ENCODE measurements around the gene DLG2. TPM values are rescaled to one million over a fixed set of nuclear protein-coding genes. Genes with fewer than 3 reads are reported as not detected.

DLG2 gene
- total and polyA plus RNA-seq, 2 of the 8 experiments (the other 6 are each of a cell fraction or from before 2014, with no cell fraction given) = 1.7 to 14.3 TPM

DNA sequence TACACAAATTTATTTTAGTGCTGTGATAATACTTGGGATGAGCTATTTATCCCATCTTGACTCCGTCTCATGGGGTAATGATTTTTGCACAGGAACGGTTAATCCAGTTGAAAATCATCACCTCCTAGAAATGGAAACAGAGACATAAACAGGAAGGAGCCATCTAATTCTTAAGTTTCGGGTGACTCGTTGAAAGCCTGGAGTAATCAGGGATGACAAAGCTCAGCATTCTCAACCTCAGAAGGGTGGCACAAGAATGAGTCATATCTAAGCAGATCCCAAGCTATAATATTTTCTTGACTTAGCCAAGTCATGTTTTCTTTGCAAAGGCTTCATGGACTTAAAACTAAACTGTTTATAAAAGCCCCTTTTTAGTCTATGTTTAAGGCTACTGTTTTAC lies 2060.2 kb downstream of the DLG2 start (continued):
- TF ChIP-seq, protein P1, sequence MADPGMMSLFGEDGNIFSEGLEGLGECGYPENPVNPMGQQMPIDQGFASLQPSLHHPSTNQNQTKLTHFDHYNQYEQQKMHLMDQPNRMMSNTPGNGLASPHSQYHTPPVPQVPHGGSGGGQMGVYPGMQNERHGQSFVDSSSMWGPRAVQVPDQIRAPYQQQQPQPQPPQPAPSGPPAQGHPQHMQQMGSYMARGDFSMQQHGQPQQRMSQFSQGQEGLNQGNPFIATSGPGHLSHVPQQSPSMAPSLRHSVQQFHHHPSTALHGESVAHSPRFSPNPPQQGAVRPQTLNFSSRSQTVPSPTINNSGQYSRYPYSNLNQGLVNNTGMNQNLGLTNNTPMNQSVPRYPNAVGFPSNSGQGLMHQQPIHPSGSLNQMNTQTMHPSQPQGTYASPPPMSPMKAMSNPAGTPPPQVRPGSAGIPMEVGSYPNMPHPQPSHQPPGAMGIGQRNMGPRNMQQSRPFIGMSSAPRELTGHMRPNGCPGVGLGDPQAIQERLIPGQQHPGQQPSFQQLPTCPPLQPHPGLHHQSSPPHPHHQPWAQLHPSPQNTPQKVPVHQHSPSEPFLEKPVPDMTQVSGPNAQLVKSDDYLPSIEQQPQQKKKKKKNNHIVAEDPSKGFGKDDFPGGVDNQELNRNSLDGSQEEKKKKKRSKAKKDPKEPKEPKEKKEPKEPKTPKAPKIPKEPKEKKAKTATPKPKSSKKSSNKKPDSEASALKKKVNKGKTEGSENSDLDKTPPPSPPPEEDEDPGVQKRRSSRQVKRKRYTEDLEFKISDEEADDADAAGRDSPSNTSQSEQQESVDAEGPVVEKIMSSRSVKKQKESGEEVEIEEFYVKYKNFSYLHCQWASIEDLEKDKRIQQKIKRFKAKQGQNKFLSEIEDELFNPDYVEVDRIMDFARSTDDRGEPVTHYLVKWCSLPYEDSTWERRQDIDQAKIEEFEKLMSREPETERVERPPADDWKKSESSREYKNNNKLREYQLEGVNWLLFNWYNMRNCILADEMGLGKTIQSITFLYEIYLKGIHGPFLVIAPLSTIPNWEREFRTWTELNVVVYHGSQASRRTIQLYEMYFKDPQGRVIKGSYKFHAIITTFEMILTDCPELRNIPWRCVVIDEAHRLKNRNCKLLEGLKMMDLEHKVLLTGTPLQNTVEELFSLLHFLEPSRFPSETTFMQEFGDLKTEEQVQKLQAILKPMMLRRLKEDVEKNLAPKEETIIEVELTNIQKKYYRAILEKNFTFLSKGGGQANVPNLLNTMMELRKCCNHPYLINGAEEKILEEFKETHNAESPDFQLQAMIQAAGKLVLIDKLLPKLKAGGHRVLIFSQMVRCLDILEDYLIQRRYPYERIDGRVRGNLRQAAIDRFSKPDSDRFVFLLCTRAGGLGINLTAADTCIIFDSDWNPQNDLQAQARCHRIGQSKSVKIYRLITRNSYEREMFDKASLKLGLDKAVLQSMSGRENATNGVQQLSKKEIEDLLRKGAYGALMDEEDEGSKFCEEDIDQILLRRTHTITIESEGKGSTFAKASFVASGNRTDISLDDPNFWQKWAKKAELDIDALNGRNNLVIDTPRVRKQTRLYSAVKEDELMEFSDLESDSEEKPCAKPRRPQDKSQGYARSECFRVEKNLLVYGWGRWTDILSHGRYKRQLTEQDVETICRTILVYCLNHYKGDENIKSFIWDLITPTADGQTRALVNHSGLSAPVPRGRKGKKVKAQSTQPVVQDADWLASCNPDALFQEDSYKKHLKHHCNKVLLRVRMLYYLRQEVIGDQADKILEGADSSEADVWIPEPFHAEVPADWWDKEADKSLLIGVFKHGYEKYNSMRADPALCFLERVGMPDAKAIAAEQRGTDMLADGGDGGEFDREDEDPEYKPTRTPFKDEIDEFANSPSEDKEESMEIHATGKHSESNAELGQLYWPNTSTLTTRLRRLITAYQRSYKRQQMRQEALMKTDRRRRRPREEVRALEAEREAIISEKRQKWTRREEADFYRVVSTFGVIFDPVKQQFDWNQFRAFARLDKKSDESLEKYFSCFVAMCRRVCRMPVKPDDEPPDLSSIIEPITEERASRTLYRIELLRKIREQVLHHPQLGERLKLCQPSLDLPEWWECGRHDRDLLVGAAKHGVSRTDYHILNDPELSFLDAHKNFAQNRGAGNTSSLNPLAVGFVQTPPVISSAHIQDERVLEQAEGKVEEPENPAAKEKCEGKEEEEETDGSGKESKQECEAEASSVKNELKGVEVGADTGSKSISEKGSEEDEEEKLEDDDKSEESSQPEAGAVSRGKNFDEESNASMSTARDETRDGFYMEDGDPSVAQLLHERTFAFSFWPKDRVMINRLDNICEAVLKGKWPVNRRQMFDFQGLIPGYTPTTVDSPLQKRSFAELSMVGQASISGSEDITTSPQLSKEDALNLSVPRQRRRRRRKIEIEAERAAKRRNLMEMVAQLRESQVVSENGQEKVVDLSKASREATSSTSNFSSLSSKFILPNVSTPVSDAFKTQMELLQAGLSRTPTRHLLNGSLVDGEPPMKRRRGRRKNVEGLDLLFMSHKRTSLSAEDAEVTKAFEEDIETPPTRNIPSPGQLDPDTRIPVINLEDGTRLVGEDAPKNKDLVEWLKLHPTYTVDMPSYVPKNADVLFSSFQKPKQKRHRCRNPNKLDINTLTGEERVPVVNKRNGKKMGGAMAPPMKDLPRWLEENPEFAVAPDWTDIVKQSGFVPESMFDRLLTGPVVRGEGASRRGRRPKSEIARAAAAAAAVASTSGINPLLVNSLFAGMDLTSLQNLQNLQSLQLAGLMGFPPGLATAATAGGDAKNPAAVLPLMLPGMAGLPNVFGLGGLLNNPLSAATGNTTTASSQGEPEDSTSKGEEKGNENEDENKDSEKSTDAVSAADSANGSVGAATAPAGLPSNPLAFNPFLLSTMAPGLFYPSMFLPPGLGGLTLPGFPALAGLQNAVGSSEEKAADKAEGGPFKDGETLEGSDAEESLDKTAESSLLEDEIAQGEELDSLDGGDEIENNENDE (IDR thresholded peaks at IDR 0.05; ENCODE audit: insufficient replicate concordance, low read length) = no peak
